ENCODE results near the gene LRP1. TPM values are rescaled to one million over a fixed set of nuclear protein-coding genes. Genes with fewer than 3 reads are reported as not detected.

LRP1 gene
- total RNA-seq, 3 donors from 2014 or later (not counting 1 experiment from before 2014, with no cell fraction given) = 6.7 to 13.1 (median 9.5) TPM

DNA sequence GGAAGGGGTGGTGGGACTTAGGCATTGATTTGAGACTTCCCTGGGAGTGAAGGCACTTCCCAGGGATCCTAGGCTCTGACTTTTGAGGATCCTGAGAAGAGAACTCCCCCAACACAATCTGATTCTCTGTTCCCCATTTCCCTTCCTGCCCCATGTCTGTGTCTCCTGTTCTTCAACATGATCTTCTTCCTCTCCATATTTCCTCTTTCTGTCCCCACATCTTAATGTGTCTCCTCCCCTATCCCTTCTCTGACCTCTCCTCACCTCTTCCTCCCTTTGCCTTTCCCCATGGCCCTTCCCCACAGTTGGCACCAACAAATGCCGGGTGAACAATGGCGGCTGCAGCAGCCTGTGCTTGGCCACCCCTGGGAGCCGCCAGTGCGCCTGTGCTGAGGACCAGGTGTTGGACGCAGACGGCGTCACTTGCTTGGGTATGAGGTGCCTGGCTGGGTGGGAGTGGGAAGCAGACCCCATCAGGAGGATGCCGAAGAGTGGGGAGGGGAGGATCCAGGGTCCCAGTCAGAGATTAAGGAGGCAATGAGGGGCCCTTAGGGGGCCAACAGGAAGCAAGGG lies 34.4 kb downstream of the LRP1 start:
- DNase-seq = no peak
- intact Hi-C loops (cut with micrococcal nuclease) = no loop called here
- H3K4me1 ChIP-seq (ENCODE audit: control insufficient read depth, insufficient read depth, low read length) = peaks cover 24% of the 10 kb centered on the region
- Mint-ChIP-seq H3K27ac (no peak overlapping the region), H3K9me3 (no peaks in the 10 kb centered on the region), H3K27me3 (ENCODE audit: low read depth in 2 of 2) (no peaks in the 10 kb centered on the region), H3K4me1 (peaks cover 8 to 15% of the 10 kb centered on the region in 2 donors), H3K36me3 (no peaks in the 10 kb centered on the region), H3K4me3 (no peak overlapping the region)
- H3K4me3 ChIP-seq (ENCODE audit: low read length) = no peak overlapping the region
- TF ChIP-seq CTCF (IDR thresholded peaks at IDR 0.05) = no peak
- 96% methylated on average over 8 of the region's 8 CpGs for WGBS (ENCODE audit: insufficient coverage)
- no peaks in the 10 kb centered on the region for H3K27me3 ChIP-seq (ENCODE audit: control insufficient read depth, insufficient read depth, low read length)
- no peak overlapping the region for H3K27ac ChIP-seq (ENCODE audit: low read length)
- no peaks in the 10 kb centered on the region for H3K9me3 ChIP-seq (ENCODE audit: control insufficient read depth, insufficient read depth, low read length)
- no peak for ATAC-seq
- no peaks in the 10 kb centered on the region for H3K36me3 ChIP-seq (ENCODE audit: control insufficient read depth, insufficient read depth, low read length)

- no peak for ATAC-seq
- Mint-ChIP-seq H3K9me3 (no peaks in the 10 kb centered on the region), H3K27me3 (ENCODE audit: low read depth in 2 of 2) (no peaks in the 10 kb centered on the region), H3K4me1 (peaks cover 0 to 5% of the 10 kb centered on the region in 2 donors), H3K27ac (no peak overlapping the region), H3K36me3 (no peaks in the 10 kb centered on the region), H3K4me3 (no peak overlapping the region)
- TF ChIP-seq CTCF (IDR thresholded peaks at IDR 0.05) = no peak
- Histone ChIP-seq H3K4me1 (ENCODE audit: control insufficient read depth, insufficient read depth, low read length) (peaks cover 7% of the 10 kb centered on the region), H3K27ac (ENCODE audit: low read length) (no peak overlapping the region), H3K9me3 (ENCODE audit: control insufficient read depth, insufficient read depth, low read length) (no peaks in the 10 kb centered on the region), H3K36me3 (ENCODE audit: control insufficient read depth, insufficient read depth, low read length) (no peaks in the 10 kb centered on the region), H3K27me3 (ENCODE audit: control insufficient read depth, insufficient read depth, low read length) (no peaks in the 10 kb centered on the region), H3K4me3 (ENCODE audit: low read length) (no peak overlapping the region)
- intact Hi-C loops (cut with micrococcal nuclease) = no loop called here
- 80% methylated on average over 3 of the region's 3 CpGs for WGBS (ENCODE audit: insufficient coverage)
- DNase-seq = no peak
These were observed 36.2 kb downstream of the LRP1 start for GRCh38 chr12:57164454-57164853.

GRCh38 chr12:57164966-57165625 lies 36.8 kb downstream of the LRP1 start:
- 86% methylated on average over 13 of the region's 13 CpGs for WGBS (ENCODE audit: insufficient coverage)
- no peak for TF ChIP-seq CTCF (IDR thresholded peaks at IDR 0.05)
- no peaks in the 10 kb centered on the region for H3K9me3 Mint-ChIP-seq
- H3K27ac Mint-ChIP-seq = no peak overlapping the region
- intact Hi-C loops (cut with micrococcal nuclease) = no loop called here
- no peak for DNase-seq
- ATAC-seq = no peak
- H3K27me3 ChIP-seq (ENCODE audit: control insufficient read depth, insufficient read depth, low read length) = no peaks in the 10 kb centered on the region
- H3K4me3 ChIP-seq (ENCODE audit: low read length) = no peak overlapping the region
- peaks cover 0 to 5% of the 10 kb centered on the region in 2 donors for H3K4me1 Mint-ChIP-seq
- no peaks in the 10 kb centered on the region for H3K27me3 Mint-ChIP-seq (ENCODE audit: low read depth in 2 of 2)
- no peaks in the 10 kb centered on the region for H3K9me3 ChIP-seq (ENCODE audit: control insufficient read depth, insufficient read depth, low read length)
- no peaks in the 10 kb centered on the region for H3K36me3 Mint-ChIP-seq
- H3K36me3 ChIP-seq (ENCODE audit: control insufficient read depth, insufficient read depth, low read length) = no peaks in the 10 kb centered on the region
- peaks cover 3% of the 10 kb centered on the region for H3K4me1 ChIP-seq (ENCODE audit: control insufficient read depth, insufficient read depth, low read length)
- H3K27ac ChIP-seq (ENCODE audit: low read length) = no peak overlapping the region
- no peak overlapping the region for H3K4me3 Mint-ChIP-seq

- no peaks in the 10 kb centered on the region for H3K4me1 Mint-ChIP-seq
- H3K4me3 Mint-ChIP-seq = no peak overlapping the region
- no peak overlapping the region for H3K27ac Mint-ChIP-seq
- no peaks in the 10 kb centered on the region for H3K36me3 Mint-ChIP-seq
- no peak overlapping the region for H3K27ac ChIP-seq (ENCODE audit: low read length)
- TF ChIP-seq CTCF (IDR thresholded peaks at IDR 0.05) = no peak
- no peaks in the 10 kb centered on the region for H3K36me3 ChIP-seq (ENCODE audit: control insufficient read depth, insufficient read depth, low read length)
- H3K27me3 Mint-ChIP-seq (ENCODE audit: low read depth in 2 of 2) = no peaks in the 10 kb centered on the region
- H3K4me1 ChIP-seq (ENCODE audit: control insufficient read depth, insufficient read depth, low read length) = peaks cover 3% of the 10 kb centered on the region
- no peak for ATAC-seq
- no peaks in the 10 kb centered on the region for H3K27me3 ChIP-seq (ENCODE audit: control insufficient read depth, insufficient read depth, low read length)
- no peaks in the 10 kb centered on the region for H3K9me3 Mint-ChIP-seq
- WGBS (ENCODE audit: insufficient coverage) = 91% methylated on average over 19 of the region's 19 CpGs
- no peaks in the 10 kb centered on the region for H3K9me3 ChIP-seq (ENCODE audit: control insufficient read depth, insufficient read depth, low read length)
- intact Hi-C loops (cut with micrococcal nuclease) = no loop called here
- no peak for DNase-seq
- H3K4me3 ChIP-seq (ENCODE audit: low read length) = no peak overlapping the region
These were observed 37.5 kb downstream of the LRP1 start for GRCh38 chr12:57165741-57166140.
